ENCODE measurements around the gene COX6B1.

- TF ChIP-seq, protein P1, sequence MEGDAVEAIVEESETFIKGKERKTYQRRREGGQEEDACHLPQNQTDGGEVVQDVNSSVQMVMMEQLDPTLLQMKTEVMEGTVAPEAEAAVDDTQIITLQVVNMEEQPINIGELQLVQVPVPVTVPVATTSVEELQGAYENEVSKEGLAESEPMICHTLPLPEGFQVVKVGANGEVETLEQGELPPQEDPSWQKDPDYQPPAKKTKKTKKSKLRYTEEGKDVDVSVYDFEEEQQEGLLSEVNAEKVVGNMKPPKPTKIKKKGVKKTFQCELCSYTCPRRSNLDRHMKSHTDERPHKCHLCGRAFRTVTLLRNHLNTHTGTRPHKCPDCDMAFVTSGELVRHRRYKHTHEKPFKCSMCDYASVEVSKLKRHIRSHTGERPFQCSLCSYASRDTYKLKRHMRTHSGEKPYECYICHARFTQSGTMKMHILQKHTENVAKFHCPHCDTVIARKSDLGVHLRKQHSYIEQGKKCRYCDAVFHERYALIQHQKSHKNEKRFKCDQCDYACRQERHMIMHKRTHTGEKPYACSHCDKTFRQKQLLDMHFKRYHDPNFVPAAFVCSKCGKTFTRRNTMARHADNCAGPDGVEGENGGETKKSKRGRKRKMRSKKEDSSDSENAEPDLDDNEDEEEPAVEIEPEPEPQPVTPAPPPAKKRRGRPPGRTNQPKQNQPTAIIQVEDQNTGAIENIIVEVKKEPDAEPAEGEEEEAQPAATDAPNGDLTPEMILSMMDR (IDR thresholded peaks at IDR 0.05; ENCODE audit: low read length) = no peak
- no peak for TF ChIP-seq EZH2 (optimal IDR thresholded peaks at IDR 0.05; ENCODE audit: low read depth, low read length)
- TF ChIP-seq EZH2phosphoT487 (IDR thresholded peaks at IDR 0.05; ENCODE audit: low read length) = no peak
Observed at GRCh38 chr19:35621708-35622107, 26.4 kb upstream of the COX6B1 start.
